ENCODE data around the gene MMP26.
"Not testable (repeated sequence)": the region's sequence is repeated elsewhere in the genome, so short reads cannot be mapped to it uniquely, and the experiment has no call there.

The MMP26 gene

DNA sequence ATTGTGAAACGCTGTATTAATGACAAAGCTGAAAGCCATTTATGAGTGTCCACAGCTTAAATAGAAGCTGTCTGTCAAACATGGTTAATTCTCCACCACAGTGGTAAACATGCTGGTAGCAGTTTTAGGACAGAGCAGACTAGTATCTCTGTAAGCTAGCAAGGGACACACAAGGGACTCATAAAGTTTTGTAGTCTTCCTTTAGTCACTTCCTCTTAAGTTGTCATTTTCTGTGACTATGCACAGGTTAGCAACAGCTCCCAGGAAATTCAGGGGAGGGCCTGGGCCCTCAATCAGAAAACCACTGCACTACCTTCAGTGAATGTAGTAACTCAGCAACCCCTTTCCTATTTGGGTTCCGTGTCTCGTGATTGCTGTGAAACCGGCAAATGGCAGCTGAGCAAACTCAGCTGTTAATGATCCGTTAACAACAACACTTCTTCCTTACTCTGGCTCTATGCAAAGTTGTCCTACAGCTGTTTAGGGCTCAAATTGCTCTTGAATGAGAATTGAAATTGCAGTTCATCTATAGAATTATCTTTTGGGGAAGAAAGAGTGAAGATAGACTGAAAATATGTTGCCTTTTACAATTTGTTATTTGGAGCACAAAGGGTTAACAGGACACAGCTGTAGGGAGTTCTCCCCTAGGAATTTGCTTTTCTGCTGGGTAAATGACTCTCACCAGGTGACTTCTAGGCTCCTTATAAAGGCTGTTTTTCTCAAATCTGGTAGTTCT is at the start of gene MMP26:
Gene MMP26 (plus strand): TSS at position 731 of the 736 bp plus-strand sequence.
- DNase-seq = no peak

DNA sequence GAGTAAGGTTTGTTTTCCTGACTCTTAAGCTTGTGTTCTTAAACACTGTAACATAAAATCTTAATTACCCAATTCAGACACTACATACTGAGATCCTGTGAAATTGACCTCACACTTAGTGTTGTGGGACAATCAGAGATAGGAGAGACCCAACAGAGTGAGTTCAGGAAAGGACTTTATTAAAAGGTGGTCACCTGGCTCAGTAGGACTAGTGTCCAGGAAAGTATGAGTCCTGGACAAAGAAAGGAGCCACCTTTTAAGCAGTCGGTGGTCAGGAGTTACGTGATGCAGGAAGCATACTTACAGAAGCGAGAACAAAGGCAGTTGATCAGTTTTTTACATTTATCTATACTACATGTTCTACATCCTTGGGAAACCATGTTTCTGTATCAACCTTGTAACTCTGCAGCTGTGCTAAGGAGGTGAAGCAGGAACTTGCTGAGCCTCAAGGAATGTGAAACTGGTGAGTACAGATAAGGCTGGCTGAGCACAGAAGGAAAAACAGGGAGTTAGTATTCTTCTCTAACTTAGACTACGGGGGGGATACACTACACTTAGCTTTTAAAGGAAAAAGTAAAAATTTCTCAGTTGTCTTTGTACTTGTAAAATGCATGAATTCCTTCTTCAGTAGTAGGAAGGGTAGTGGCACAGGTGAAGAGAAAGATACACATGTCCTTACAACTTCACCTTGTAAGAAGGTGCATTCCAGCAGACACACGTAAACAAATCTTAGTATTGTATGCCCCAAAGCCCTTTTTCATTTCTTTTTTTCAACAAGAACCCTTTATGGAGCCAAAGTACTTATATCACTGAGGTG is 45.7 kb upstream of the MMP26 start:
- DNase-seq = no peak

DNA sequence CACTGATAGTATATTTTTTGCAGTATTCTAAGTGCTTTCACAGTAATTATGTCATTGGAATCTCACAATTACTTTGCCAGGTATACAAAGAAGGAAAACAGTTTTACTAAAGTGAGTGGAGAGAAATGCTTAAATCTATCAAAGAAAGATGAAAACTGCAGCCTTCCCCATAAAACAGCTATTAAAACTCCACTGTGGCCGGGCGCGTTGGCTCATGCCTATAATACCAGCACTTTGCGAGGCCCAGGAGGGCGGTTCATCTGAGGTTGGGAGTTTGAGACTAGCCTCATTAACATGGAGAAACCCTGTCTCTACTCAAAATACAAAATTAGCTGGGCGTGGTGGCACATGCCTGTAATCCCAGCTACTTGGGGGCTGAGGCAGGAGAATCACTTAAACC is 41.7 kb upstream of the MMP26 start:
- DNase-seq = no peak

DNA sequence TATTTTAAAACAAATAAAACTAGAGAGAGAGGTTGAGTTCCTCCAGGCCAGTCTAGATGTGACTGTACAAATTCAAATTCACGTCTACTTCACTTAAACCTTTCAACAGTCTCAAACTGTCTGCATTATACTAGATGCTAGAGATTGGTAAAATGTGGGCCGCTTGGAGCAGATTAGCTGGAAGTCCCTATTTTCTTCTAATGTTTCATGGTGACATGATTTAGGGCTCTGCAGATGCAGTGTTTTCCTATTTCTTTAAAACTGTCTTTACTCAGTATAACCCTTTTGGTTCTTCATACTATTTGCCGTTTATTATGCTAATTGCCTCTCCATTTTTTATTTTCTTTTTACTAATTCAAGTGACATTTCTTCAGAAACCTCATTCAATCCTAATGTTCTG is 40.4 kb upstream of the MMP26 start:
- DNase-seq = no peak

DNA sequence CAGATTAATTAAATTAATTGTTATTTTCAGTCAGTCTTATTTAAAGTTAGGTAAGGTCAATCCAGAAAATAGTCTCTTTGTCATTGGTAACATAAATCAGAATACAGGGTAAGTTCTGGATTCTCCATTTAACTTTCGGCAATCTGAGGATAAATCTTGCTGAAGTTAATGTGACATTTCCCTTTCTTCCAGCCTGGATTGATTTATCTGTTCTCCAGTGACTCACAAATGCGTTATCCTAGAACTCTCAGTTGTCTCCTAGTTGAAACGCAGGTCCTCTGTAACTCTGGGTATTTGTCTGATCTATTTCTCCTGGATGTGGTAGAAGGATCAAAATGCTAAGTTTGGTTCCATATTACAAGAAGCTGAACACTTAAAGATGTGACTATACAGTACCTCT is 39.8 kb upstream of the MMP26 start:
- DNase-seq = no peak

DNA sequence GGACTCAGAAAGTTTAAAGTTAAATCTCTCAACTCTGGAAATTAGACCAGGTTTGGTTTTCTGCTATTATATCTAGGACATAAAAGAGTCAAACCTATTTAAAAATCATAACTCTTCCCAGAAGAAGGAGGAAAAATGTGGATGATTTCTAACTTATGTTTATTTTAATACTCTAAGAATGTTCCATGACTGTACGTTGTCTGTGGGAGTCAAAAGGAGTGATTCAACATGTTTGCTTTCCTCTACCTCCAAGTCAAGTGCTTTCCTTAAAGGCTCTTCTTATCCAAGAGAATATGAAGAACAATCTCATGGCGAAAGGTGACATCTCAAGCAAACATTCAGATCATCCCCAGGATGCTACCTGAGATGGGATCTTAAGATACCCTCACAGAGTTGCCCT is 39.2 kb upstream of the MMP26 start:
- DNase-seq = no peak

DNA sequence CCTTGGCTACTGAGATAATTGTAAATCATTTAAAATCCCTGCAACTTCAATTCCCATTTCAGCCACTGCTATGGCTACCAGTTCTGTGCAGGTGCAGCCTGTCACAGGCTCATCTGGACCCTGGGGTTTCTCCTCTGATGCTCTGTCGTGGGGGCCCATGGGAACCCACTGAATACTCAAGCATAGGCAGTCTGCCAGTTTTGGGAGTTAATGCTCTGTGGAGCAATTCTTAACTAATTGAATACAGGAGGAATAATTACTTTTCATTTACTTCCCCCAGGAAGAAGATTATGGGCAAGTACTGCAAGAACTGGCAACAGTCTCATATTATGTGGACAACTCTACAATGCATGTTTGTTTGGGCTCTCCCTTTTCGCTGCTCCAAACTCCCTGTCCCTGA is 32.8 kb upstream of the MMP26 start:
- DNase-seq = no peak

DNA sequence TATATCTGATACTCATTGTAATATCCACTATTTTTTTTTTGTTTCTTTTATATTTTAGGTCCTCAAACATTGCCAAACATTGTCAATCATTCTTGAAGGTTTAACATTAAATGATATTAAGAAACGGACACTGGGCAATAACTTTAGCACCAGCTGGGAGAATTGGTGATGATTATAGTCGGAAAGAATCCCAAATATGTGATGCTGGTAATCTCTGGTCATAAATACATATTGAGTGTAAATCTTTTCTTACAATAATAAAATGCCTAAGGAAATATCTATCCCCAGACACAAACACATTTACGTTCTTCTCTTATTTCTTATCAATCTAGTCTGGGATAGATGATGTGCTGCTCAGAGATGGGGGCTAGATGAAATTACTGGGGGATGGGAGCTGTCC is 32.1 kb upstream of the MMP26 start:
- DNase-seq = no peak

DNA sequence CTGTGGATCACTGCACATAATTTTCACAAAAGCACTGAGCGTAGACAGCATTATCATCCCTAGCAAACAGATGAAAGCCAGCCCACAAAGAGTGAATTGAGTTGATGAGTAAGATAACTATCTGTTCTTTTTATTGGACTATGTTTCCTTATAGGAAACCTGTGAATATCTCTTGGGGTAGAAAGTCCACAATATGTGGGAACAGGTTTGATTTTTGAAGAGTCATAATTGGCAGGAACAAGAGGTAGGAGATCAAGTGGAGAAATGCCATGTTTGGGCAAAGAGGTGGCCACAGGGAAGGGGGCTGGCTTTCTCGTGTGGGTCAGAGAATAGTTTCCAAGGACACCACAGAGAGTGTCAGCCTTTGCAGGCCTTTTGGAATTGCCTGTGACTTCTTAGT is 30.8 kb upstream of the MMP26 start:
- DNase-seq = no peak

DNA sequence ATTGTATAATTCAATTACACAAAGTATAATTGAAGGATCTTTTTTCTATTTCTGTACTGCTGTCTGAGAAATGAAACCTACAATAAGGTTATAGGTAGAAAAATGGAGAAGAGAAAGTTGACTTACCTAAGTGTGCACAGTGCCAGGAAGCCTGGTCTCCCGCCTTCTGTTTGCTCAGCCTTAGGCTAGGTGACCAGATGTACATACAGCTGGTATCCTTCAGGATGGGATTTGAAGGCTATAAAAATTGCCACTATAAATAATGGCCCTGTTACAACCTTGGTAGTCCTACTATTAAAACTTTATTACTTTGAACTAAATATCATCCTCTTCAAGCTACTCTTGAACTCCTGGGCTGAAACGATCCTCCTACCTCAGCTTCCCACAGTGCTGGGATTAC is 26.6 kb upstream of the MMP26 start:
- DNase-seq = no peak

DNA sequence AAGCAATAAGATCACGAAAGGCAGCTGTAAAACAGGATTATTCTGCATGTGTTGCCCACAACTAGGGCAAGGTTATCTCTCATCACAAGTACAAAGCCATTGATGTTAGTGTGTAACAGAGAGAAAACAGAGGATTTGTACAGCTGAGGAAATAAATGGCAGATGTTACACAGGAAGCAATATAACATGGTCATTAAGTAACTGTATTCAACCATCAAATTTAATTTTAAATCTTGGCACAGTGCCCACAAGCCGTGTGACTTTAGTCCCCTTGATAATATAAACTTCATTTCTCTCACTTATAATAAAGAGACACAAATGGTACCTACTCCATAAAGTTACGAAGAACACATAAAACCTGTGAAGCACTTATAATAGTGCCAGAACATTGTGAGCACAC is 24.2 kb upstream of the MMP26 start:
- no peak for DNase-seq

DNA sequence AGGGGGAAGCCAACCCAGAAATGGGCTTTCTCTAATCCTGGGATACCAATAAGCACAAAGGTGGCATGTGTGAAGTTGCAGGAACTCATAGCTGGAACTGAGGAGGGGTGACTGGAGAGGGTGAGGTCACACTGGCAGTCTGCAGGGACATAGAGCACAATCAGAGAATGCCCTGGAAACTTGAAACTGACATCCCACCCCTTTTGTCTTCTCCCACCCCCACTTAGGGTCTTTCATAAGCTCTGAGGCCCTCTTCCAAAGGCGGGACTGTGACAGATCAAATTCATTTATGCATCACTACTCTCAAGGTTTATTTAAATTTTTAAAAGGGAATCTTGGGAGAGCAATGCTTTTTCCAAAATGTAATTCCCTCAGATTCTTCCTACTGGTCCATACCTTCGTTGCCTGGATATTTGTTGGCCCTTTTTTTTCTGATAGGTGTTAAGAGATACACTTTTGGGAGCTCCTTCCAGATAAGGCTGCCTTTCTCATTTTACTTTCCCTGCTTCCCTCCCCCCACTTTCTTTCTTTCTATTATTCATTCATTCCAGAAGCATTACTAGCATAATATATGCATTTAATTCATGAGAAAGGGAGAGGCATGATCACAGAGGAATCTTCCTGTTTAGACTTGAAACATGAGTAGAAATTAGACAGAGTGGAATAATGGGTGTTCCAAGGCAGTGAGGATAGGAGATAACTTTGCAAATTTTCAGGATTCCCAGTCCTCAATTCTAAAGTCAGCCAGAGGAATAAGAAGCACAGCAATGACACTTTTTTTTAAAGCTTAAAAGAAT is 21.8 kb upstream of the MMP26 start:
- no peak for DNase-seq

DNA sequence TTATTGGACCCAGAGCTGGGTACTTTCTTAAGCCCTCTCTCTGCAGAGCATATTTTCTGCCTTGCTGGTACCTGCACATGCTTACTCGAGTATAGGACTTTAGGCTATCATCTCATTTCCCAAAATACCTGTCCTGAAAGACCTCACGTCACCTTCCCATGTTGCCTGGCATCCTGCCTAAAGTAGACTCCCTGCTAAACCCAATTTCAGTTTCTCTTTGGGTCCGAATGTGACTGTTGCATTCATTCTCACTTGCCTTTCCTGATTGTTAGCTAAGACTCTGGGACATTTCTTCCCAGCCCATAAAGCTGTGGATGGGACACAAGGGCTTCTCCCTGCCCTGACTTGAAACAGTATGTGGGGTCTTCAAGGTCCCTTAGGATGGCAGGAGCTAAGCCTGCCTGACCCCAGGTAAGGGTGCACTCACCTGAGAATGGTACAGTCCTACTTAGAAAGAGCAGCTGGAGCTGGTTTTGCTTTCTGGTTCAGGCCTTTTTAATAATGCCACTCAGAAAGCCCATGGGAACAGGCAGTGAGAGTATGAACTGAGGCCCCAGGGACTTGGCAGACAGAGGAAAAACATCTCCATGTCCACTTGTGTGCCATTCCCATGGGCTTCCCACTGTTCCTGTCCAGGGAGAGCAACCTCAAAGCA is 19.8 kb upstream of the MMP26 start:
- no peak for DNase-seq

DNA sequence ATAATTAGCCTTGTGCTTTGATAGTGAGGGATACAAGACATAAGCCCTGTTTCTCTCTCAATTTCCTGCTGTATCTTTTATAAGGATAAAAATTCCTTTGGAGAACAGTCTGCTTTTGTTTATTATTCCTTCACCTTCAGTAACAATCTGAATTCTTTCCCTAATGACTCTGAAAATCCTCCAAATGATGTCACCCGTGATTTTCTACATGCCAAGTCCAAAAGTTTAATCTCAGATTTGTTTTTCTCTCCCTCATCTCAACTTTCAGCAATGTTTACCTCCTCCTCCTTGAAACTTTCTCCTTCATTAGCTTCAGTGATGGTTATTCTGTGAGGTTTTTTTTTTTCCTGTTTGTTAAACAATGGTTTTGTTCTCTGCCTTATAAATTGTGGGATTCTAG is 9.1 kb upstream of the MMP26 start:
- no peak for DNase-seq

DNA sequence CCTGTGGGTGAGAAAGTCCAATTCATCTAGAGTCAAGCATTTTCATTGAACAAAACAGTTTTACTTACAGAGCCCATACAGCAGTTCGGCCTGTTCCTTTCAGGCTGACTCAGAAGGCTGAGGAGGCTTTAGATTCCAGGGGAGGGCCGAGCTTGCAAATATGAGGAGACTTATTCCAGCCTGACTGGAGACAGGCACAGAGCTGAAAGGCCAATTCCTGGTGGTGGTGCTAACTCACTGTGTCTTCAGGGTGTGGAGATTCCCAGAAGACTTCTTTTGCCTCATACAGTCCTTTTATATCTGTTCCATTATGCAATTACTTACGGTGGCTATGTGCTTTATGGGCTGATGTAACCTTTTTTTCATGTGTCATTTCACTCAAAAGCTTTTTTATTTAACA is 7.0 kb upstream of the MMP26 start, which contains the start of gene OR51E2:
Gene OR51E2 (minus strand): TSS at position 269 of the 400 bp plus-strand sequence. CDS start 15,142 bp downstream, outside the sequence.
- DNase-seq = no peak

DNA sequence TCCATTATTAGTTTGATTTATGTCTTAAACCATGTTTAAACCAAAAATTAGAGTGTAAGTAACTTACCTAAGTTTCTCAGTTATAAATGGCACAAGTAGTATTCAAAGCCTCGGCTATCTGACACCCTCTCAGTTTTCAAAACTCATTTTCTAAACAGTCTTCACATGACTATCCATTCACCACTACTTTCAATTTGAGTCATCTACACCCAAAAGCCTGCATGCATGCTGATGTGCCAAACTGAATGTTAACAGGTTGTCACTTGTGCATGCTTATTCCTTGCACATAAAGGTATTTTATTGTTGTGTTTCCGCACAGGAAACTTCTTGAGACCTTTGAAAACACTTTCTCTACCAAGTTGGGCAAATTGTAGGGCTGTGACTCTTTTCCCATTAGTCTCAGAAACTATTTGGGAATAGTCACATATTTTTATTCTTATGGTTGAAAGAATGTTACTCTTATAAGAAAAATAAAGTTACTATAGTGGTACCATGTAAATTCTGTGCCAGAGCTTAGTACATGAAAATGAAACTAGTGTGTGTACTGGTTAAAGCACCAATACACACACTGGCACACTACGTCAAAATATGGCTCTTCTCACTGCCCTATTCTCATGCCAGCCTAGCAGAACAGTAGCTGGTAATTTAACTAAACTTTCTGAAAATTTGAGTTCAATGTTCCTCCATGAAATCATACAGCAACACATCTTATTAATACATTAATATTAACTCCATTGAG is 4.7 kb upstream of the MMP26 start:
- no peak for DNase-seq

DNA sequence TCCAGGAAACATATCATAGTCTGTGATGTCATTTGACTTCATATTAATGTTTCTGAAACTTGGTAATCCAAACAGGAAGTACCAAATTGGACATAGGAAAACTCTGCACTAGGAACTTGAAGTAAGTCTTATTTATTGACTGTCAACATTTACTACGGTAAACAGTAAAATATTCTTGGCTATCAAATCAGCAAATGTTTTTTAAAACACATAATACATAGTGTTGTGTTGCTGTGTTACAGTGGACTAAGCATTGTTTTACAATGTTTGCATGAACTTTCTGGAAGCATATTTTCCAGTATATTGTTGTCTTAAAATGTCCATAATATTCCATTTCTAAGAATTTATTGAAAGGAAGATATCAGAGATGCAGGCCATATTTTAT is 4.2 kb upstream of the MMP26 start:
- no peak for DNase-seq

DNA sequence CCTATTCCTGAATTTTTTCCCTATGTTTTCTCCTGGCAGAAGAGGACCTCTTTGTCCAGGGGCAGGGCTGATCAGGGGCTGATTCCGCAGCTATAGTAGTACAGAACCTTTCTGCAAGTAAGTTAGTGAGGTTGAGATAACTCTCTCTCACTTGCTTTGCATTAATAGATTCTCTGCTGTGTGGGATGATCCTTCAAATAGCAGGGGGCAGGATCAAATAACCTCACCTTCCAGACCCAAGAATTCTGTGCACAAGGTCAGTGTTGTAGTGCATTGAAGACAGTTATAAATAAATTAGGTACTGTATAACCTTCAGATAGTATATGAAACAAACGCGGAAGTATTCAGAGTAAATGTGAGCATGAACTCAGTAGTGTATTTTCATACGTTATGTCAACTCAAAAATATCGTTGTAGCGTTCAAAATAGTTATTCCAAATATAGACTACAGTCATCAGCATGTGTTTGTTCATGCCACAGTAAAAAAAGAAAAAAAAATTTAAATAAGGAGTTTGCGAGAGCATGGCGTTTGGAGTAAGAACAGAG is 278 bp downstream of the MMP26 start:
- no peak for DNase-seq

DNA sequence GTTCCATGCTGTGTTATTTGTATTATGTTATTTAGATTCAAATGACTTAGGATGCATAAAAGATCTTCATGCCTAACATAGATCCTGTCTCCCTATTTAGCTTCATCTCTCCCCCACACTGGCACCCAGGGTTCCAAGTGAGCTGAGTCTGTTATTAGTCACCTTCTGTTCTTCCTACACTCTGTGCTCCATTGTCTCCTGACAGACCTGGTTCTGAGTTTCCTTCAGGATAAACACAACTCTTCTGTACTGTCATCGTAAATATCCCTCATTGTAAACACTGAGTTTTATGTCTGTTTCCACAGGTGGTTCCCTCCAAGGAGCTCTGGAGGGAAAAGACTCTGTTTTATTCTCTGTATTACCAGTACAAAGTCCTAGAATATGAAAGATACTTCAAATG is 8.7 kb downstream of the MMP26 start:
- no peak for DNase-seq

DNA sequence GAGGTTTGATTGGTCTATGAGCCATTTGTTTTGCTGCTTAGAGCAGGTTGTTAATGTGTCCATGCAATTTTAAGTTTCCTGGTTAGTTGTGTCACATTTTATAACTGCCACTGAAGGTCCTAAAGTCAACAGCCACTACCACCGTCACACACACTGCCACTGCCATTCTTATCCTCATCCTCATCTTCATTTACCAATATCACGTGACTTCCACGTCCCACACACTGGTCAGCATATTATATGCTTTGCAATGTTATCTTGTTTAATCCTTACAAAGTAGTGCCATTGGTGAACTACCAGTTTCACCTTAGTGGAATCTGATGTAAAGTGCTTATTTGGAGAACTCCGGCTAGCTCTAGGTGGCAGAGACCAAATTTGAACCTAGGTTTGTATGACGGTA is 9.7 kb downstream of the MMP26 start:
- no peak for DNase-seq

DNA sequence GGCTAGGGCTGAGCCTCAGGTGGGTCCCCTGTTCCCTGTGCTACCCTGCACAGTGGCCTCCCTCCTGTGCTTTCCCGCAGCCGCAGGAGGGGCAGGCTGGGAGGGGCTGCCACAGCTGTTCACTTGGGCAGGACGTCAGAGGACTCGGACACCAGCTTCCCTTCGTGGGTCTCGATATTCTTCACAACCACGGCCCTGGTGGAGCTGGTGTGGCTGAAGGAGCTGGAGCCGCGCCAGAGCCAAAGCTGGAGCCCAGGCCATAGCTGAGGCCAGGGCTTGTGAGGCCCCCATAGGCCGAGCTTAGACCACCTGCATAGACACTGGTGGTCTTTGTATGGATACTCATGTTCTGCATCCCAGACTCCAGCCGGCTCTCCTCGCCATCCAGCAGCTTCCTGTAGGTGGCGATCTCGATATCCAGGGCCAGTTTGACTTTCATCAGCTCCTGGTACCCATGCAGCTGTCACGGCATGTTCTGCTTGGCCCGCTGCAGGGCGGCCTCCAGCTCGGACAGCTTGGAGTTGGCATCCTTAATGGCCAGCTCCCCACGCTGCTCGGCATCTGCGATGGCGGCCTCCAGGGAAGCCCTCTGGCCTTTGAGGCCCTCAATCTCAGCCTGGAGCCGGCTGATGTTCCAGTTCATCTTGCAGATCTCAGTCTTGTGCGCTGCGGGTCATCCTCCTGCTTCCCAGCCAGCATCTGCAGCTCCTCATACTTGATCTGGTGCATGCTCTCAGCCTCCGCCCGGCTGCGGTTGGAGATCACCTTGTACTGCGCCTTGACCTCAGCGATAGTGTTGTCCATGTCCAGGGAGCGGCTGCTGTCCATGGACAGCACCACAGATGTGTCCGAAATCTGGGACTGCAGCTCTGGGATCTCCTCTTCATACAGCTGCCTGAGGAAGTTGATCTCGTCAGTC is 18.3 kb downstream of the MMP26 start:
- DNase-seq = not testable (repeated sequence)
